GM21390 (cell line): ENCODE results near the gene TBC1D22A.

ENCODE experiments used
- ATAC-seq: cut with Tn5 transposase; IDR thresholded peaks from one replicate; pipeline ENCODE4 v1.9.1; 2021; ENCODE audit not compliant: unreplicated experiment

The TBC1D22A gene

DNA sequence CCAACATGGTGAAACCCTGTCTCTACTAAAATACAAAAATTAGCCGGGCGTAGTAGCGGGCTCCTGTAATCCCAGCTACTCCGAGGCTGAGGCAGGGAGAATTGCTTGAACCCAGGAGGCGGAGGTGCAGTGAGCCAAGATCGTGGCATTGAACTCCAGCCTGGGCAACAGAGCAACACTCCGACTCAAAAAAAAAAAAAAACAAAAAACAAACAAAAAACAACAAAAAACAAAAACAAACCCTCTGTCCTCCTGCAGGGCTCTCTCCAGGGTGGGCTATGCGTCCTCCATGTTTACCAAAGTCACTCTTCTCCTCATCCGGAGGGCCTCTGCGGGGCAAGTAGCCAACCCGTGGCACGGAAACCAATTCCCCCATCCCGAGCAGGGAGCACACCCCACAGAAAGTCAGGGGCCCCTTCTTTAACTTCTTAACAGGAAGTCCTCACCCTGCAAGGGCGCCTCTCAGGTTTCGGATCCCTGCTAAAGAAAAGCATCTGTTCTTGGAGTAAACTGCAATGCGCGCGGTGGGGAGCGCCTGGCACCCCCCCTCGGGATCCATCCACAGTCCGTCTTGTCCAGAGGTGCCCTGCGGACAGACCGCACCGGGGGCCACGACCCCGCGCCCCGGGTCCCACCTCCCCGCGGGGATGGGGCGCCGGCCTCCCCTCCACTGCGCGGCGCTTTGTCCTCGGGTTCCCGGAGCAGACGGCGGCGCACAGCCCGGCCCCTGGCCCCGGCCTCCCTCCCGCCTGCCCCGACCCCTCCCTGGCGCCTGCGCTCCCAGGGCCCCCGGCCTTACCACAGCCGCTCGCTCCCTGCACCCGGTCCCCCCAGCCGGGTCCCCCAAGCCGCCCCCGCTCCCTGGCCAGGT is 25.1 kb upstream of the TBC1D22A start:
- ATAC-seq, result peak; percentile 43

GRCh38 chr22:46737976-46738646 is 24.3 kb upstream of the TBC1D22A start, which contains the start of gene CERK:
CERK (minus strand) TSS chr22:46738252; CDS start chr22:46738148, 104 bp downstream.
- peak; percentile 38 for ATAC-seq

GRCh38 chr22:46738647-46739093 is 23.8 kb upstream of the TBC1D22A start:
- ATAC-seq, result no peak

- ATAC-seq, result no peak
These were observed 23.2 kb upstream of the TBC1D22A start for GRCh38 chr22:46739094-46739870.

GRCh38 chr22:46740910-46741780 is 21.3 kb upstream of the TBC1D22A start:
- ATAC-seq, result no peak

DNA sequence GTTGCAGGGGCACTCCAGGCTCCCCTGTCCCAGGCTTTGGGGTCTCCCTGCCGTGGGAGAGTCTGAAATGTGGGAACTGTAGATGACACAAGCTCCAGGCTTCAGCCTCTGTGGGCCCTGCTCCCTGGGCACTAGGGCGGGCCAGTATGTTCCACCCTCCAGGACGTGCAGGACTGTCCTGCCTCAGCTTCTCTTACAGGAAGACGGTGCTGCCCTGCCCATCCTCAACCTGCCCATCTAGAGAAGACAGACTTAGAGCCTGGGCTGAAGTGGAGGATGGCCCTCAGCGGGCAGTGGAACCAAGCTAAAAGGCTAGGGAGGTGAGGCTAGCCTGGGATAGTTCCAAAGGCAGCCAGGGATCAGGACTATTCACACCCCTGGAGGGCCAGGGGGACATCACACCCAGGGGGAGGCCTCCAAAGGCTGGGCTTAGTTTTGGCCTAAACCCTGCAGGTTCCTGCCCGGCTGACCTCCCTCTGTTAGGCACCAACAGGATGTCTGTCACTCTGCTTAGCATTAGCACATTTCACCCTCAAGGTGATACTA is 20.4 kb upstream of the TBC1D22A start:
- no peak for ATAC-seq

- no peak for ATAC-seq
These were observed 19.8 kb upstream of the TBC1D22A start for GRCh38 chr22:46742576-46743221.

- no peak for ATAC-seq
These were observed 17.9 kb upstream of the TBC1D22A start for GRCh38 chr22:46744581-46744980.

DNA sequence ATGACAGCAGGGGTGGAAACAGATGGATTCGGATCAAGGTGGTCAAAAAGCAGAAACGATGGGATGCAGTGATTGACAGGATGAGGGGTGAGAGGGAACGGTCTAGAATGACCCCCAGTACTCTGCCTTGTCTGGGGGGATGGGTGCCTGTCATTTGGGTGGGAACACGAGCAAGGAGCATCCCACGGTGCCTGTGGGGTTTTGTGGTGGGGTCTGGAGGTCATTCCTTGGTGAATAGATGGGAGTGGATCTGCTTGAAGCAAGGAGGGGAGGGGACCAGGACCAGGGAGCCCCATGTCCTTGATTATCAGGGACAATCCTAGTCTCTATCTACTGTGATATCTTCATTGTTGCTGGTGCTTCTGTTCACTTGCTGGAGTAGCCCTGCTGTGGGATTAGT is 16.3 kb upstream of the TBC1D22A start:
- no peak for ATAC-seq

GRCh38 chr22:46746620-46747019 is 15.8 kb upstream of the TBC1D22A start:
- no peak for ATAC-seq

GRCh38 chr22:46747646-46748045 is 14.8 kb upstream of the TBC1D22A start:
- no peak for ATAC-seq

GRCh38 chr22:46748206-46748907 is 14.1 kb upstream of the TBC1D22A start:
- ATAC-seq, result no peak

DNA sequence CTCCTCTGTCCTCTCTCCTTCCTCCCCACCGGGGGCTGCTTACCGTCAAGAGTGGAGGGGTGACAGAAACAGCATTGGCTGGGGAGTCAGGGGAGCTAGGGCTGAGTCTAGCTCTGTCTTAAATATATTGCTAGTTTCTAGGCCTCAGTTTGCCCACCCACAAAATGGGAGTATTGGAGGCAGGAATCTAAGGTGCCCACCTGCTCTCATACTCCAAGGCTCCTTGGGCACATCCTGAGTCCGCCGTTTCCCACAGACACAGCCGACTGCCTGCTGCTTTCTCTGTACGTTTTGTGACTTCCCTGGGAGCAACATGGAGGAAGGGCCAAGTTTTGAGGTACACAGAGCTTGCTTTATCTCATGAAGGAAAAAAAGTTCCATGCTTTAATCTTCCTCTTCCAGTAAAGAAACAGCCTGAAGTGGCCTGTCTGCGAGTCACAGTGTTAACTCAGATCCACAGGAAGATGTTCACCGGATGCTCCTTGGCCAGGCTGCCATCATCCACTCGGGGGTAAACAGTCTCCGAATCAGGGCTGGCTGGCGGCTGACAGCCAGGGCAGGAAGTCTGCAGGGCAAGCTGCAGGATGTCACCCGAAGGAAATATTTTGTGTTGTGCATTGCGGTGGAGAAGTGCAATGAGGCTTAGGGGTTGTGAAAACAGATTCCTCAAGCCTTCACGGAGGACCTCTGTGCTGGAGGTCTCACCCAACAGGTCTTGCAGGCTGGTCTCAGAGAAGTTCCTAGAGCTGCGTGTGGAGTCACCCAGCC is 13.4 kb upstream of the TBC1D22A start:
- ATAC-seq, result no peak

- ATAC-seq, result no peak
These were observed 12.5 kb upstream of the TBC1D22A start for GRCh38 chr22:46749682-46750529.

DNA sequence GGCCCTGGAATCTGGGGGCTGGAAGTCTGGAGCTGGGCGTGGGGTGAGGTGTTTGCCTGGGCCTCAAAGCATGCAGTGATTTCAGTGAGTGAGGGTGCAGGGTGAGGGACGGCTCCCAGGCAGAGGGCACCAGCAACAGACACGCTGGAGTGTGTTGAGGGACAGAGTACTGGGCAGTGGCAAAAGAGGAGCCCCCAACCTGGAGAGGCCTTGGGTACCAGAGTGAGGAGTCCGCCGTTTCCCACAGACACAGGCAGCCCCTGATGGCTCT is 12.0 kb upstream of the TBC1D22A start:
- no peak for ATAC-seq

- ATAC-seq, result no peak
These were observed 11.5 kb upstream of the TBC1D22A start for GRCh38 chr22:46750863-46751443.

DNA sequence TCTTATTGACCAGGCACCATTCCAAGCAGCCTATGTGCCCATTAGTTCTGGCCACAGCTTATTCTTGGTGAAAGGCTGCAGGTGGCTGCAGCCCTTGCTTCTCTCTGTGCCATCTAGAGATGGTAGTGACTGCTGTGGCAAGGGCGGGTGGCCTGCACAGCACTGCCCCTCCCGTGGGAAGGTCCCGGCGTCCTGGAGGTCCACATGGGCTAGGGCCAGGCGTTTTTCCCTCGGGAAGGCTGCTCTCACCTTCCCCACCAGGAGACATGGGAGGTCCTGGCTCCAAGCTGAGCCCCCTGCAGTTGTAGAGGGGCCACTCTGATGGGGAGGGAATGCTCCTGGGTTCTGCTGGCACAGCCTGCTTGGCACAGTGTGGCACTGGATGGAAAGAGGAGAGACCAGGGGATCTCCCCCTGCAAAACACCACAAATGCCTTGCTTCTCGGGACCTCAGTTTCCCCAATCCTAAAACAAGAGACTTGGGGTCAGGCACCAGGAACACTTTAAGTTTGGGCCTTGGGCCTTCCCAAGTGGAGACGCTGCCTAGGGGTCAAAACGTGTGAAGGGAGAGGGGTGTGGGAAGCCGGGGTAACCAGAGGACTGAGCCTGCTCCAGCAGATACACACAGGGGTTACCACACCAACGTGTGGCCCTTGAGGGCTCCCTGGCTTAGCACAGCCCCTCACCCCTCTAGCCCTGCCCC is 10.0 kb upstream of the TBC1D22A start:
- ATAC-seq, result no peak
